Bronchial epithelial cell (primary cell): ENCODE data around the gene ACTMAP. TPM values are rescaled to one million over a fixed set of nuclear protein-coding genes. Genes with fewer than 3 reads are reported as not detected.

Experiments used
- DNase-seq: peaks from one replicate; pipeline ENCODE4 v3.0.0-alpha.2; 2010; ENCODE audit warnings: low read depth
- FAIRE-seq: peaks from 2 replicates; lab custom pipeline; 2011; peaks lifted over from hg19 to GRCh38; lab: Jason Lieb, UNC
- H3K27me3 ChIP-seq: 2 replicates; pipeline ENCODE4 v1.5.1; 2011; ENCODE audit warnings: low read length; ENCODE audit not compliant: control insufficient read depth, insufficient read depth
- H3K36me3 ChIP-seq: 2 replicates; pipeline ENCODE4 v1.5.1; 2011; ENCODE audit warnings: low read length; ENCODE audit not compliant: control insufficient read depth, insufficient read depth
- H3K4me3 ChIP-seq: 2 replicates; pipeline ENCODE4 v1.5.1; 2011; ENCODE audit warnings: mild to moderate bottlenecking, low read depth, low read length, control low read depth
- total RNA-seq: library from RNA; depleted of rRNA; stranded (reverse); fragments of >200 nt; gene quantifications from 2 replicates; pipeline ENCODE4 v1.2.1, GENCODE V29; 2014
- TF ChIP-seq, protein P1 (sequence below): IDR thresholded peaks from 2 replicates; pipeline ENCODE4 v1.5.1; 2011; ENCODE audit warnings: mild to moderate bottlenecking, moderate library complexity, low read length, control low read depth, inconsistent platforms; ENCODE audit not compliant: insufficient read depth, severe bottlenecking

Gene ACTMAP
- total RNA-seq, 1 donor from 2014 or later, result 0.26 TPM

DNA sequence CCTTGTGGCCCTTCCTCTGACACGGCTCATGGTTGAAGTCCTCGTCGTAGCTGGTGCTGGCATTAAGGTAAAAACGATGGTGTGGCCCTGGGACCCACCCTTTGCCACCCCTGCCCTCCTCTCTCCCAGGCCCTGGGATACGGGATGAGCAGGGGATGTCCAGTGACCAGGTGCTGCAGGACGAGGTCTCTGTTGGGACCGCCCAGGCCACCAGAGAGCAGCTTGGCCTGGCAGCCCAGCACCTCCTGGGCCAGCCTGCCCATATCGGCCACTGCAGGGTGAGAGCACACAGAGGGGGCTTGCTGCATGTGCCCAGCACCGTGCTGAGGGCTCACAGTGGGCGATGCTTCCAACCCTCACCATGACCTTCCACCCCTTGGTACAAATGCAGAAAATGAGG lies 6.4 kb downstream of the ACTMAP start:
- Histone ChIP-seq H3K27me3 (no peaks in the 10 kb centered on the region), H3K4me3 (no peak overlapping the region), H3K36me3 (peaks cover 9% of the 10 kb centered on the region)
- FAIRE-seq, result no peak
- TF ChIP-seq, protein P1, sequence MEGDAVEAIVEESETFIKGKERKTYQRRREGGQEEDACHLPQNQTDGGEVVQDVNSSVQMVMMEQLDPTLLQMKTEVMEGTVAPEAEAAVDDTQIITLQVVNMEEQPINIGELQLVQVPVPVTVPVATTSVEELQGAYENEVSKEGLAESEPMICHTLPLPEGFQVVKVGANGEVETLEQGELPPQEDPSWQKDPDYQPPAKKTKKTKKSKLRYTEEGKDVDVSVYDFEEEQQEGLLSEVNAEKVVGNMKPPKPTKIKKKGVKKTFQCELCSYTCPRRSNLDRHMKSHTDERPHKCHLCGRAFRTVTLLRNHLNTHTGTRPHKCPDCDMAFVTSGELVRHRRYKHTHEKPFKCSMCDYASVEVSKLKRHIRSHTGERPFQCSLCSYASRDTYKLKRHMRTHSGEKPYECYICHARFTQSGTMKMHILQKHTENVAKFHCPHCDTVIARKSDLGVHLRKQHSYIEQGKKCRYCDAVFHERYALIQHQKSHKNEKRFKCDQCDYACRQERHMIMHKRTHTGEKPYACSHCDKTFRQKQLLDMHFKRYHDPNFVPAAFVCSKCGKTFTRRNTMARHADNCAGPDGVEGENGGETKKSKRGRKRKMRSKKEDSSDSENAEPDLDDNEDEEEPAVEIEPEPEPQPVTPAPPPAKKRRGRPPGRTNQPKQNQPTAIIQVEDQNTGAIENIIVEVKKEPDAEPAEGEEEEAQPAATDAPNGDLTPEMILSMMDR, result no peak
- no peak for DNase-seq

DNA sequence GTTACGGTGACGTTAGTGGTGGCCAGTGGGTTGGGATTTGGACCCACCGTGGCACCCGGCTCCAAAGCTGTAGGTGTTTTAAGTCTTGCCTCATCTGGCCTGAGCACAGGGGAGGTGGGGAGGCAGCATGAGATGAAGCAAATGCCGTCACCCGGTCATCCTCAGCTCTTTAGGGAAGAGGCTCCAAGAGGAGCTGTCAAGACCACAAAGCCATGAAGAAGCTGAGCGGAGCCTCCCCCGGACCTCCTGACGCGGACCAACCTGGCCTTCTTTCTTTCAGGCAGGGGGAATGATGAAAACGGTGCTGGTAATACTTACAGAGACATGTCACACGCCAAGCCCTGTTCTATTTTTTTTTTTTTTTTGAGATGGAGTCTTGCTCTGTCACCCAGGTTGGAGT lies 7.4 kb downstream of the ACTMAP start:
- no peak overlapping the region for H3K4me3 ChIP-seq
- no peaks in the 10 kb centered on the region for H3K27me3 ChIP-seq
- DNase-seq (no peak), FAIRE-seq (no peak)
- H3K36me3 ChIP-seq, result peaks cover 14% of the 10 kb centered on the region
- TF ChIP-seq, protein P1, result no peak

DNA sequence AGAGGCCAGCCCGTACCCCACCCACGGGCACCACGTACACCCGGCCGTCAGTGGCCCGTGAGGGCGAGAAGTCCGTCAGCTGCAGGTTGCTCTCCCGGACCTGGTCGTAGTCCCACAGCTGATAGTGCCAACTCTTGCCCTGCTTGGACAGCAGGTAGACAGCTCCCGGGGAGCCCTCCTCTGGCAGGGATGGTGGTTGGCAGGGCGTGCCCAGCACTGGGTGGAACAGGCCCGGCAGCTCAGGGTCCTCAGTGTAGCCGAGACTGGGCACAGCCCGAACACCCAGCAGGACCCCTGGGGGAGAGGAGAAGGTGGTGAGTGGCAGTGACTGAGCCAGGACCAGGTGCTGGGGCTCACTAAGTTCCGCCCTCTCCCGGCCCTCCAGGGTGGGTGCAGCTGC lies 7.8 kb downstream of the ACTMAP start:
- FAIRE-seq (no peak), DNase-seq (no peak)
- Histone ChIP-seq H3K4me3 (no peak overlapping the region), H3K27me3 (no peaks in the 10 kb centered on the region), H3K36me3 (peaks cover 17% of the 10 kb centered on the region)
- TF ChIP-seq, protein P1, result no peak

DNA sequence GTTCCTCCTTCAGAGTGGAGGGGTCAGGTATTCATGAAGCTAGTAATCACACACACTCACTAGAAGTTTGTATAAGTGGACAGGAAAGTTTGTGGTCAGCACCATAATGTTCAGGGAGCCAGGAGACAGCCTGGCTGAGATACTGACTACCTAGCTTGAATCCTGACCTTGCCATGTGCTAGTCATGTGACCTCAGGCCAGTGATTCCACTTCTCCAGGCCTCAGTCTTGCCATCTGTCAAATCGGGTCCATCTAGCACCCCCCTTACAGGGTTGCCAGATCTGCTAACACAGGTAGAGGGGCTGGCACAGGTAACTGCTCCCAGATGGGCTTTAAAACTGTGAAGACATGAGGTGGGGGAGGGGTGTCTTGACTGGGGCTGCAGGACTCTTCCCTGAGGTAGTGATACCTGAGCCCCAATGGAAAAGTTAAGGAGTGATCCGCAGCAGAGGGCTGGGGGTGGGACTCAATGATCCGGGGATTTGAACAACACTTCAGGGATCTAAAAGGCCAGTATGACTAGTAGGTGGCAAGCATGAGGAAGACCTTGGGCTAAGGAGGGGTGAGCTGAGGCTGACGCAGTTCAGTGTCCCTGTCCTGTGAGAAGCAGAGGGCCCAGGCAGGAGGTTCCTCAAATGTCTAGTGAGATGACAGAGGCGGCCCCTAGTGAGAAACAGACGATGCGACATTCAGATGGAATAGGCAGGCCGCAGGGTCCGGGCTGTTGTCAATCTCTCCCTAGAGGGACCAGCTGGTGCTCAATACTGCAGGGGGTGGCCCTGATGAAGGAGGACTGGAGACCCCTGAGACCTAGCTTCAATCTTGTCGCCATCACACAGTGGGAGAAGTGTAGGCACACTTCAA lies 8.5 kb downstream of the ACTMAP start:
- no peak overlapping the region for H3K4me3 ChIP-seq
- TF ChIP-seq, protein P1, result no peak
- DNase-seq (peak; percentile 38), FAIRE-seq (peak; percentile 18)
- peaks cover 24% of the 10 kb centered on the region for H3K36me3 ChIP-seq
- H3K27me3 ChIP-seq, result no peaks in the 10 kb centered on the region

DNA sequence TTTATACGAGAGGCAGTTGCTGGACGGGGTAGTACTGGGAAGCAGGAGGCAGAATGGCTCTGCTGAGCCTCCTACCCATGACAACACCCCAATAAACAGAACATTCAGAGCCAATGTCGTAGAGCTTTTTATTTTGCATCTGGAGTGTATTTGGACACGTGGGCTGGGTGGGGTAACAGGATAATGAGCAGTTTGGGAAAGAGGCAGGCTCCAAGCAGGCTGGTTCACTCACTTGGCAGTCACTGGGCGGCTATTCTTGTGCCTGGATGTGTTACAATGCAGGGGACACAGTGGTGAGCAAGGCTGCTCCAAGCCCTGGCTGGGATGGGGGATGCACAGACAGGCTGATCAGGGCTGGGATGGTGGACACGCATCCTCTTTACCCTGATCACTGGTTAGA lies 9.5 kb downstream of the ACTMAP start:
- no peak for DNase-seq

More for the DNA sequence above, 9.5 kb downstream of the ACTMAP start:
- no peak for FAIRE-seq
- Histone ChIP-seq H3K27me3 (no peaks in the 10 kb centered on the region), H3K4me3 (no peak overlapping the region), H3K36me3 (peaks cover 28% of the 10 kb centered on the region)
- TF ChIP-seq, protein P1, result no peak
